Stimulated activated CD4-positive, alpha-beta T cell treated with anti-CD3 and anti-CD28 coated beads, Interleukin-4, amount 100 ng/mL, for 24 hours (primary cell): Measurements from ENCODE around the gene IRX4.
"Not testable (repeated sequence)": the region's sequence is repeated elsewhere in the genome, so short reads cannot be mapped to it uniquely, and the experiment has no call there.

Experiments
- DNase-seq: peaks from one replicate; pipeline ENCODE4 v3.0.0-alpha.2; 2020

The IRX4 gene

GRCh38 chr5:1876660-1877064, 6.1 kb downstream of the IRX4 start:
- no peak for DNase-seq

GRCh38 chr5:1875843-1876659, 6.7 kb downstream of the IRX4 start:
- no peak for DNase-seq

GRCh38 chr5:1875281-1875842, 7.4 kb downstream of the IRX4 start:
- DNase-seq: no peak

GRCh38 chr5:1874771-1875220, 7.9 kb downstream of the IRX4 start:
- DNase-seq: no peak

GRCh38 chr5:1874348-1874747, 8.4 kb downstream of the IRX4 start:
- DNase-seq: no peak

- no peak for DNase-seq
Observed at GRCh38 chr5:1873243-1873959, 9.3 kb downstream of the IRX4 start.

GRCh38 chr5:1871441-1871840, 11.3 kb downstream of the IRX4 start:
- no peak for DNase-seq

- not testable (repeated sequence) for DNase-seq
Observed at GRCh38 chr5:1870435-1871272, 12.1 kb downstream of the IRX4 start.

- DNase-seq: no peak
Observed at GRCh38 chr5:1868886-1869475, 13.7 kb downstream of the IRX4 start.

GRCh38 chr5:1867815-1868143, 14.9 kb downstream of the IRX4 start:
- DNase-seq: no peak

GRCh38 chr5:1867114-1867814, 15.5 kb downstream of the IRX4 start:
- no peak for DNase-seq

GRCh38 chr5:1865948-1866347, 16.8 kb downstream of the IRX4 start:
- no peak for DNase-seq

GRCh38 chr5:1865486-1865885, 17.2 kb downstream of the IRX4 start:
- DNase-seq: no peak

- no peak for DNase-seq
Observed at GRCh38 chr5:1864896-1865440, 17.8 kb downstream of the IRX4 start.

GRCh38 chr5:1860949-1861348, 21.8 kb downstream of the IRX4 start:
- DNase-seq: no peak

GRCh38 chr5:1860021-1860610, 22.6 kb downstream of the IRX4 start:
- DNase-seq: no peak

- DNase-seq: no peak
Observed at GRCh38 chr5:1859099-1859498, 23.6 kb downstream of the IRX4 start.

- no peak for DNase-seq
Observed at GRCh38 chr5:1858436-1858835, 24.3 kb downstream of the IRX4 start.

- DNase-seq: no peak
Observed at GRCh38 chr5:1857256-1857600, 25.5 kb downstream of the IRX4 start.

GRCh38 chr5:1856596-1857255, 26.0 kb downstream of the IRX4 start:
- no peak for DNase-seq

- no peak for DNase-seq
Observed at GRCh38 chr5:1855596-1855995, 27.1 kb downstream of the IRX4 start.
